ENCODE results near the gene LPP.

LPP gene

GRCh38 chr3:188870431-188870830 lies 716.5 kb downstream of the LPP start:
- Histone ChIP-seq H3K36me3 (ENCODE audit: control insufficient read depth, insufficient read depth, low read length) (no peaks in the 10 kb centered on the region), H4K8ac (ENCODE audit: low read depth, low read length) (no peak overlapping the region), H2AK5ac (ENCODE audit: low read length) (no peak overlapping the region), H3K56ac (ENCODE audit: low read length) (no peak overlapping the region), H3K4ac (ENCODE audit: low read depth, low read length) (no peak overlapping the region), H3K27me3 (ENCODE audit: insufficient read depth, low read length, poor library complexity) (no peaks in the 10 kb centered on the region), H3K27ac (ENCODE audit: low read depth, low read length) (no peak overlapping the region), H3K4me1 (ENCODE audit: control insufficient read depth, low read depth, low read length) (no peaks in the 10 kb centered on the region), H4K5ac (ENCODE audit: low read length) (no peak overlapping the region), H2BK15ac (replicated peaks; ENCODE audit: low read depth) (no peak overlapping the region), H3K79me1 (ENCODE audit: low read length) (no peaks in the 10 kb centered on the region), H3K23ac (ENCODE audit: low read length) (no peak overlapping the region), H3K4me3 (ENCODE audit: low read length) (no peak overlapping the region), H2BK5ac (ENCODE audit: low read length) (no peak overlapping the region), H3K9ac (ENCODE audit: low read length) (no peak overlapping the region), H3K4me2 (ENCODE audit: low read length) (no peak overlapping the region), H2BK120ac (ENCODE audit: low read depth, low read length) (no peak overlapping the region), H3K79me2 (ENCODE audit: control insufficient read depth, insufficient read depth, low read length) (no peaks in the 10 kb centered on the region), H3K18ac (ENCODE audit: low read length) (no peak overlapping the region)
- DNase-seq = no peak
- WGBS (ENCODE audit: extremely low coverage, insufficient coverage, low lambda C conversion rate) = no CpG with 5 or more reads among the region's 8 CpGs

- H3K18ac ChIP-seq (ENCODE audit: low read length) = no peak overlapping the region
- no peak overlapping the region for H3K9ac ChIP-seq (ENCODE audit: low read length)
- H3K79me2 ChIP-seq (ENCODE audit: control insufficient read depth, insufficient read depth, low read length) = no peaks in the 10 kb centered on the region
- H3K56ac ChIP-seq (ENCODE audit: low read length) = no peak overlapping the region
- no peak overlapping the region for H3K23ac ChIP-seq (ENCODE audit: low read length)
- H3K4ac ChIP-seq (ENCODE audit: low read depth, low read length) = no peak overlapping the region
- H3K36me3 ChIP-seq (ENCODE audit: control insufficient read depth, insufficient read depth, low read length) = no peaks in the 10 kb centered on the region
- H4K8ac ChIP-seq (ENCODE audit: low read depth, low read length) = no peak overlapping the region
- no peak overlapping the region for H3K27ac ChIP-seq (ENCODE audit: low read depth, low read length)
- no peak overlapping the region for H4K5ac ChIP-seq (ENCODE audit: low read length)
- H2AK5ac ChIP-seq (ENCODE audit: low read length) = no peak overlapping the region
- H3K4me3 ChIP-seq (ENCODE audit: low read length) = no peak overlapping the region
- no CpG with 5 or more reads among the region's 1 CpG for WGBS (ENCODE audit: extremely low coverage, insufficient coverage, low lambda C conversion rate)
- no peak for DNase-seq
- no peaks in the 10 kb centered on the region for H3K4me1 ChIP-seq (ENCODE audit: control insufficient read depth, low read depth, low read length)
- H3K27me3 ChIP-seq (ENCODE audit: insufficient read depth, low read length, poor library complexity) = no peaks in the 10 kb centered on the region
- no peak overlapping the region for H3K4me2 ChIP-seq (ENCODE audit: low read length)
- no peaks in the 10 kb centered on the region for H3K79me1 ChIP-seq (ENCODE audit: low read length)
- no peak overlapping the region for H2BK15ac ChIP-seq (replicated peaks; ENCODE audit: low read depth)
- H2BK120ac ChIP-seq (ENCODE audit: low read depth, low read length) = no peak overlapping the region
- no peak overlapping the region for H2BK5ac ChIP-seq (ENCODE audit: low read length)
Measured at GRCh38 chr3:188874576-188874975, 720.6 kb downstream of the LPP start.

DNA sequence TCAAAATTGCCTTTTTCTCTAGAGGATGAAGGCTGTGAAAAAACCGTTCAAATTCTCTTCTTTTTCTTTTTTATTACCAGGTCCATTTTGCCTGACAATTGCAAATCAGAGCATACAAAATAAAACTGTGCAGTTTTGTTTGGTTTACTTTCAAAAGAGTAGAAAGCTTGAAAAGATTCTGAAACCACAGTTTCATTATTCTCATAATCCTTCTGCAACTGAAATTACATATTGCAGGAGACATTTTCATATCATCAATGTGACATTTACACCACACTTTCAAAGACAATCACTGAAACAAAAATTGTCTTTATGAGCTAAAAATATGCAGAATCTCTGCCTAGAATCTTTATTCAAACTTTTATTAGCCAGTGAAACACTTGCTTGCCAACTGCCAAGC lies 721.5 kb downstream of the LPP start:
- H3K56ac ChIP-seq (ENCODE audit: low read length) = no peak overlapping the region
- no peak overlapping the region for H2BK120ac ChIP-seq (ENCODE audit: low read depth, low read length)
- H3K18ac ChIP-seq (ENCODE audit: low read length) = no peak overlapping the region
- H4K8ac ChIP-seq (ENCODE audit: low read depth, low read length) = no peak overlapping the region
- H2BK15ac ChIP-seq (replicated peaks; ENCODE audit: low read depth) = no peak overlapping the region
- no peak overlapping the region for H4K5ac ChIP-seq (ENCODE audit: low read length)
- no peak overlapping the region for H2BK5ac ChIP-seq (ENCODE audit: low read length)
- H3K27ac ChIP-seq (ENCODE audit: low read depth, low read length) = no peak overlapping the region
- H2AK5ac ChIP-seq (ENCODE audit: low read length) = no peak overlapping the region
- H3K4me3 ChIP-seq (ENCODE audit: low read length) = no peak overlapping the region
- no CpG with 5 or more reads among the region's 1 CpG for WGBS (ENCODE audit: extremely low coverage, insufficient coverage, low lambda C conversion rate)
- no peak for DNase-seq
- H3K79me1 ChIP-seq (ENCODE audit: low read length) = no peaks in the 10 kb centered on the region
- no peak overlapping the region for H3K9ac ChIP-seq (ENCODE audit: low read length)
- H3K36me3 ChIP-seq (ENCODE audit: control insufficient read depth, insufficient read depth, low read length) = no peaks in the 10 kb centered on the region
- H3K4ac ChIP-seq (ENCODE audit: low read depth, low read length) = no peak overlapping the region
- H3K23ac ChIP-seq (ENCODE audit: low read length) = no peak overlapping the region
- no peak overlapping the region for H3K4me2 ChIP-seq (ENCODE audit: low read length)
- no peaks in the 10 kb centered on the region for H3K4me1 ChIP-seq (ENCODE audit: control insufficient read depth, low read depth, low read length)
- no peaks in the 10 kb centered on the region for H3K27me3 ChIP-seq (ENCODE audit: insufficient read depth, low read length, poor library complexity)
- no peaks in the 10 kb centered on the region for H3K79me2 ChIP-seq (ENCODE audit: control insufficient read depth, insufficient read depth, low read length)

GRCh38 chr3:188876370-188876769 lies 722.4 kb downstream of the LPP start:
- no peak overlapping the region for H3K23ac ChIP-seq (ENCODE audit: low read length)
- H3K9ac ChIP-seq (ENCODE audit: low read length) = no peak overlapping the region
- WGBS (ENCODE audit: extremely low coverage, insufficient coverage, low lambda C conversion rate) = no CpG with 5 or more reads among the region's 3 CpGs
- H3K4ac ChIP-seq (ENCODE audit: low read depth, low read length) = no peak overlapping the region
- no peak overlapping the region for H2AK5ac ChIP-seq (ENCODE audit: low read length)
- no peak overlapping the region for H2BK15ac ChIP-seq (replicated peaks; ENCODE audit: low read depth)
- H3K56ac ChIP-seq (ENCODE audit: low read length) = no peak overlapping the region
- no peak overlapping the region for H4K8ac ChIP-seq (ENCODE audit: low read depth, low read length)
- H3K27me3 ChIP-seq (ENCODE audit: insufficient read depth, low read length, poor library complexity) = no peaks in the 10 kb centered on the region
- H3K4me3 ChIP-seq (ENCODE audit: low read length) = no peak overlapping the region
- no peak overlapping the region for H3K18ac ChIP-seq (ENCODE audit: low read length)
- no peak overlapping the region for H4K5ac ChIP-seq (ENCODE audit: low read length)
- H3K36me3 ChIP-seq (ENCODE audit: control insufficient read depth, insufficient read depth, low read length) = no peaks in the 10 kb centered on the region
- no peak overlapping the region for H3K27ac ChIP-seq (ENCODE audit: low read depth, low read length)
- H3K79me2 ChIP-seq (ENCODE audit: control insufficient read depth, insufficient read depth, low read length) = no peaks in the 10 kb centered on the region
- H2BK5ac ChIP-seq (ENCODE audit: low read length) = no peak overlapping the region
- H3K4me2 ChIP-seq (ENCODE audit: low read length) = no peak overlapping the region
- H2BK120ac ChIP-seq (ENCODE audit: low read depth, low read length) = no peak overlapping the region
- DNase-seq = no peak
- no peaks in the 10 kb centered on the region for H3K4me1 ChIP-seq (ENCODE audit: control insufficient read depth, low read depth, low read length)
- no peaks in the 10 kb centered on the region for H3K79me1 ChIP-seq (ENCODE audit: low read length)

- H2BK120ac ChIP-seq (ENCODE audit: low read depth, low read length) = no peak overlapping the region
- H3K4me1 ChIP-seq (ENCODE audit: control insufficient read depth, low read depth, low read length) = no peaks in the 10 kb centered on the region
- no peak overlapping the region for H4K5ac ChIP-seq (ENCODE audit: low read length)
- no peaks in the 10 kb centered on the region for H3K79me2 ChIP-seq (ENCODE audit: control insufficient read depth, insufficient read depth, low read length)
- H3K56ac ChIP-seq (ENCODE audit: low read length) = no peak overlapping the region
- no peak overlapping the region for H2BK15ac ChIP-seq (replicated peaks; ENCODE audit: low read depth)
- WGBS (ENCODE audit: extremely low coverage, insufficient coverage, low lambda C conversion rate) = no CpG with 5 or more reads among the region's 3 CpGs
- H3K9ac ChIP-seq (ENCODE audit: low read length) = no peak overlapping the region
- no peaks in the 10 kb centered on the region for H3K27me3 ChIP-seq (ENCODE audit: insufficient read depth, low read length, poor library complexity)
- no peak for DNase-seq
- H3K18ac ChIP-seq (ENCODE audit: low read length) = no peak overlapping the region
- no peak overlapping the region for H3K27ac ChIP-seq (ENCODE audit: low read depth, low read length)
- no peak overlapping the region for H2AK5ac ChIP-seq (ENCODE audit: low read length)
- H3K4me2 ChIP-seq (ENCODE audit: low read length) = no peak overlapping the region
- no peak overlapping the region for H4K8ac ChIP-seq (ENCODE audit: low read depth, low read length)
- no peak overlapping the region for H3K23ac ChIP-seq (ENCODE audit: low read length)
- no peak overlapping the region for H3K4me3 ChIP-seq (ENCODE audit: low read length)
- no peaks in the 10 kb centered on the region for H3K36me3 ChIP-seq (ENCODE audit: control insufficient read depth, insufficient read depth, low read length)
- no peak overlapping the region for H2BK5ac ChIP-seq (ENCODE audit: low read length)
- no peaks in the 10 kb centered on the region for H3K79me1 ChIP-seq (ENCODE audit: low read length)
- H3K4ac ChIP-seq (ENCODE audit: low read depth, low read length) = no peak overlapping the region
Measured at GRCh38 chr3:188877381-188877780, 723.4 kb downstream of the LPP start.

DNA sequence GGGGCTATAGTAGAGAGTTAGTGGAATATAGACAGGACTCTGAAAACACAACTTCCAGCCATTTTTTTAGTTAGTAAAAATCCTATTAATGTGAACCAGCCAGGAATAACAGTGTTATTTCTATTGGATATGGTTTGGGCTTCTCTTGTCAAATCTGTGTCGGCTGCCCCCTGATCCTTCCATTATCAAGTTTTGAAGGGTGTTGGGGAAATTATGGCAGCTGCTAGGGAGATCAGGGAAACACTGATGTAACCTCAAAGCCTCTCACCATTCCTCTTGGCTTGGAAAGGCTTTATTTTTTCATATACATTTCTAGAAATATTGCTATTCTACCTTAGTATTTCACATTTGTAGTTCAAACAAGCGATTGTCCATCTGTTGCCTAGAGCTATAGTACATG lies 724.1 kb downstream of the LPP start:
- no peak overlapping the region for H4K8ac ChIP-seq (ENCODE audit: low read depth, low read length)
- H2BK15ac ChIP-seq (replicated peaks; ENCODE audit: low read depth) = no peak overlapping the region
- no peak overlapping the region for H3K4me2 ChIP-seq (ENCODE audit: low read length)
- no peak overlapping the region for H2BK5ac ChIP-seq (ENCODE audit: low read length)
- H3K27ac ChIP-seq (ENCODE audit: low read depth, low read length) = no peak overlapping the region
- H2AK5ac ChIP-seq (ENCODE audit: low read length) = no peak overlapping the region
- H3K27me3 ChIP-seq (ENCODE audit: insufficient read depth, low read length, poor library complexity) = no peaks in the 10 kb centered on the region
- H3K23ac ChIP-seq (ENCODE audit: low read length) = no peak overlapping the region
- H3K4me3 ChIP-seq (ENCODE audit: low read length) = no peak overlapping the region
- DNase-seq = no peak
- no peak overlapping the region for H4K5ac ChIP-seq (ENCODE audit: low read length)
- no peak overlapping the region for H3K18ac ChIP-seq (ENCODE audit: low read length)
- H3K36me3 ChIP-seq (ENCODE audit: control insufficient read depth, insufficient read depth, low read length) = no peaks in the 10 kb centered on the region
- no peak overlapping the region for H2BK120ac ChIP-seq (ENCODE audit: low read depth, low read length)
- no peaks in the 10 kb centered on the region for H3K4me1 ChIP-seq (ENCODE audit: control insufficient read depth, low read depth, low read length)
- no peak overlapping the region for H3K9ac ChIP-seq (ENCODE audit: low read length)
- WGBS (ENCODE audit: extremely low coverage, insufficient coverage, low lambda C conversion rate) = no CpG with 5 or more reads among the region's 2 CpGs
- no peak overlapping the region for H3K56ac ChIP-seq (ENCODE audit: low read length)
- H3K4ac ChIP-seq (ENCODE audit: low read depth, low read length) = no peak overlapping the region
- no peaks in the 10 kb centered on the region for H3K79me2 ChIP-seq (ENCODE audit: control insufficient read depth, insufficient read depth, low read length)
- no peaks in the 10 kb centered on the region for H3K79me1 ChIP-seq (ENCODE audit: low read length)
